Hematopoietic multipotent progenitor cell (in vitro differentiated cells): ENCODE measurements around the gene CDK5RAP2. TPM values are rescaled to one million over a fixed set of nuclear protein-coding genes. Genes with fewer than 3 reads are reported as not detected.

Experiments used
- DNase-seq, 3 donors: peaks; one replicate each; pipeline ENCODE4 v3.0.0-alpha.2; 2011 to 2015; ENCODE audit warnings: low read depth in 2 of 3, low spot score in 2 of 3
- total RNA-seq: library from RNA; depleted of rRNA; stranded (reverse); fragments of >200 nt; gene quantifications from one replicate; pipeline ENCODE4 v1.2.3, GENCODE V29; 2012

Gene CDK5RAP2
- total RNA-seq, 1 donor = 25.0 TPM

DNA sequence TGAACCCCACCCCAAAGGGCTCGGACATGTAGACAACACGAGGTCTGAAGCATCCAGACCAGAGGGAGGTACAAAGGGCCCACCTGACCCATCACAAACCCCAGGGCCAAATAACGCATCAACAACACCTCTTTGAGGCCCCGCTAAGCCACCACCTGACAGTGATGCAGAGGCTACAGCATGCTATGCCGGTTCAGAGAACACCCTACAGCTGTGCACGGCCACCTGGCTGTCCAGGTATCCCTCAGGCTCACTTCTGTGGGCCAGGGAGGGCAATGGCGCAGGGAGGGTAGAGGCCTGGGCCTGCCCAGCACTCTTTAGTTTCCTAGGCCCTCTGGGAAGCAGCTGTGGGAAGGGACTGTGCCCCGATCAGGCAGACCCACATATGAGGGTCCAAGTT is 190.1 kb downstream of the CDK5RAP2 start:
- no peak for DNase-seq

DNA sequence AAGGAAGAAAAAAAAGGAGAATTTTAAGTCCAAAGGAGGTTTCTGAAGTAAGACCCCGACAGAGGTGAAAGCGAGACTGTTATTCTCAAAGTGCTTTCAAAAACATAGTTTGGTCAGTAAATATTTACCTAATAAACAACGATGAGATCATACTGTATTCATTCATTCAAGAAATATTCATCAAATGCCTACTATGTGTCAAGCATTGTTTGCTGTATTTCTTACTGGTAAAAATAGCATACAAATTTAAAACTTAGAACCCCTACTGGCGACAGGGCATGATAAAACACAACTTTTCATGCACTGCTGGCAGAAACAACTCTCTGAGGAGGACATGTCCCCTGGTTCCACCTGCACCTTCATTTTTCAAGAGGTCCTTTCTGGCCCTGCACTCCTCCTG is 190.7 kb downstream of the CDK5RAP2 start:
- no peak for DNase-seq

DNA sequence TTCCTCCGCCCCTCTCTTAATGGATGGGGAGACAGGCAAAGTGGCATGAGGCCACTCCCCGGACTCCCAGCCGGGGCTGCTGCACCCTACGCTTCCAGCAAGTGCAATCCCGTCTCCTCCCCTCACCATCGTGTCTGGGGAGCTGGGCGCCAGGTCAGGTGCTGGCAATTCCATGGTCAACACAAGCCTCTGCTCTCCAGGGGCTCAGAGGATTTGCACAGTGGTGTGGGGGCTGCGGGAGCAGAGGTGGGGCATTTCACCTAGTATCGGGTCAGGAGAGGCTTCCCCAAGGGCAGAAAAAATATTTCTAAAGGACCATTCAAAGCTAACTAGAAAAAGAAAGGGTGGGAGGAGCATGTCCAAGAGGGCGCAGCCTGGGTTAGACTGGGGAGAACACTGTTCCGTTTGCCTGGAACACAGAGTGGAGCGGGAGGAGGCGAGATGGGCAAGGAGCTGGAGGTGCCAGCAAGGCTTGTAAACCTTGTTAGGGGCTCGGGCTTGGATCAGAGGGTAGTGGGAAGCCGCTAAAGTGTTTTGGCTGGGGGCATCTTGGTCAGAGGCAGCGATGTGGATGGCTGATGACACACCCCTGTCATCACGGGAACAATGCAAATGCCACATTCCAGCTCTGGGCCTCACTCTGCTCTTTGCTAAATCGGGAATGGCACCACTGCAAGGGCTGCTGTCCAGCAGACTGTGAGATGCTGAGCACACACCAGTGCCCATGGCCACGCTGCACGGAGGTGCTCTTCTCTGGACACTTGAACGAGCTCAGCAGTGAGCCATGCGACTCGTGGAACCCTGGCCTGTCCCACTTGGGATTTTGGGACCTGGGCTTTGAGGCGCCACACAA is 191.7 kb downstream of the CDK5RAP2 start:
- no peak for DNase-seq

DNA sequence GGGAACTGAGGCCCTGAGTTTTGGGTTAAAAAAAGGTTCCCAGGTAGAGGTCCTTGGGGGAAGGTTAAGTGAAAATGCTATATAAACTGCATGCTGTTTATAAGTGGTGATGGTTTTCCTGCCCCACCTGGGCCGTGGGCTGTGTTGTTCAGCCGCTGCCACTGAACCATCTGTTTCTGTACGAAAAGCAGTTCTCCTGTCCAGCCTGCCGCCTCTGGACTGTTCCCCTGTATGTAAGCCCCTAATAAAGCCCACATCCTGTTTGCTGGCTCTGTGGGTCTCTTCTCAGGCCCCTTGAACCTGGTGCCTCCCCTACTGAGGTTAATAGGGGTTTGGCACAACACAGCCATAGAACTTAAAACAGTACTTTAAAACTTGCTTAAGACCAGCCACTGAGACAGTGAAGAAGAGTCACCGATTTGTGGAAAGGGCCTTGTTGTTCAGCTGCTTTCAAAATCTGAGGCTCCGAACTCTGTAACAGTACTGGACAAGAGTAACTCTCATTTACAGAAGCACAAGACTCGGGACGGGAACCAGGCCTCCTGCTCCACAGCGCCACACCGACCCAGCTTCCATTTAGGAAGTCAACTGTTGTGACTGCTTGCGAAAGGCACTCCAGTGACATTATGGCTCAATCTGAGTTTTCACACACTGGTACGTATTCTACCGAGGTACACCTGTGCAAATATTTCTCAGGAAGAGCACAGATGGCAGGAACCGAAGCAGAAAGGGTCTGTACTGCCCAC is 192.5 kb downstream of the CDK5RAP2 start:
- no peak for DNase-seq

DNA sequence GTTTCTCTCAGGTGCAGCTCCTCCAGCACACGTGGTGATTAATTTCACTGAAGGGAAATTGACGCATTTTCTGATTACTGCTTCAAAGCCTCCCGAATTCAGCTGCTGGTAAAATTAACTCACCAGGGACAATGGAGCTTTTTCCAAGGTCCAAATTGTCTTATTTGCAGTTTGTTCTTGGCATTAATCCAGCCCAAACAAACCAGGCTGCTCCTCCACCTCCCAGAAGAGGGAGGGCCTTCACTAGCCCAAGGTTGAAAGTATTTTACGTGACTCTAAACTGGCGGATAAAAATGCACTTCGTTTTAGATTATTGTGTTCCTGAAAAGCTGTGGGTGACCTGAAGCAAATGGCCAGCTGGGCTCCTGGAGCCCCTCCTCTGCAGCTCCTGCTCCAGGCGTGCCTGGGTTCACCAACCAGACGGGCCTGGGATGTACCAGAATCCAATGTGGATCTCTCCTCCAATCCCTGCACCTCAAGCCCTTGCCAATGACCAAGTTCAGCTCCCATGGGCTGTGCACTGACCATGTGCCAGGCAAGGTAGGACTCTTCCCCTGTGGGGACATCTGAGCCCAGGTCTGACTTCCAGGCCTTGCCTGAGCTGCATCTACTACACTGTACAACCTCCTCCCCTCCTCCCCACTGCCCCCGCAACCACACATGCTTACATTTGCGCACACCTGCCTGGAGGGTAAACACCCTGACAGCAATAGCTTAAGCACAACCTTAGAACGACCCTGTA is 193.4 kb downstream of the CDK5RAP2 start:
- no peak for DNase-seq

DNA sequence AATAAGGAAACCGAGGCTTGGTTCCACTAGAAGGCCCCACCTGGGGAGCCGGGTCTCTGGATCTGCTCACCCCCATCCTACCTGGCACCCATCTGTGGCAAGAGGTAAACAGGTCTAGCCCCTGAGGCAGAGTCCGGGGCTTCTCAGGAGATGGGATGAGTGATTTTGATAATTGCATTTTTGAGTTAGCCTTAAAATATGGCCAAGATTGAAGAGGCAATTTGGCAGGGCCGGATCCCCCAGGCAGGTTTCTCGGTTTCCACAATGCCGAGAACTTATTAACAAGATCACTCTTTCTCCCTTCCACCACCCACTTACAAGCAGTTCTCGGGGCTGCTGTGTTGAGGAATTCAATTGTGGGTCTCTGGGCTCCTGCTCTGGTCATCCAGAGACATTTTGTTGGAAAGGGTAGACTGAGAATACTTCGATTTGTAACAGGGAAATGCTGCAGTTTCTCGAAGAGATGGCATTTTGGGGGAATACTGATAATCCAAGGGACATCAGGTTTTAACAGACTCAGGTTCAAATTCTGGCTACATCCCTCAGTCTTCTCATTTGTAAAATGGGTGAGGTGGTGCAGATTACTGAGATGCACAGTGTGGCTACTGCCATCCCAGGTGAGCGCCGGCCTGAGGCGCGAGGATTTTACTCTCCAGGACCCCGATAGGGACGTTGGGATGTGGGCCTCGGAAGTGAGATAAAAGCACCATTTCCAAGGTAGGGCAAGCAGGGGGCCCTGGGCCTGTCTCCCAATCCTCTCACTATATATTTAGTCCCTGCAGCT is 194.2 kb downstream of the CDK5RAP2 start:
- DNase-seq = no peak

DNA sequence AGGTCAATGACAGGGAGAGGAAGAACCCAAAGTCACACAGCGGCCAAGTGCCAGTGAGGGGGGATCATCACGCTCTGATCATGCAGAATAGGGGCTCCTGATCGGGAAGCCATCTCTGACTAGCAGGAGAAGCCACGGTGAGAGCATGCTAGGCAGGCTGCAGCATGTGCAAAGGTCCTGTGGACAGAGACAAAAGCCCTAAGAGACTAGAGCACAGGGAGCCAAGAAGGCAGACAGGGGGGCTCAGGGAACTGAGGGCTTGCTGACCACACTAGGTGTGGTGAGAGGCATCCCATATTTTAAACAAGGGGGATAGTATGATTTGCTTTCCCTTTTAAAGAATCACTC is 195.1 kb downstream of the CDK5RAP2 start:
- DNase-seq = no peak

DNA sequence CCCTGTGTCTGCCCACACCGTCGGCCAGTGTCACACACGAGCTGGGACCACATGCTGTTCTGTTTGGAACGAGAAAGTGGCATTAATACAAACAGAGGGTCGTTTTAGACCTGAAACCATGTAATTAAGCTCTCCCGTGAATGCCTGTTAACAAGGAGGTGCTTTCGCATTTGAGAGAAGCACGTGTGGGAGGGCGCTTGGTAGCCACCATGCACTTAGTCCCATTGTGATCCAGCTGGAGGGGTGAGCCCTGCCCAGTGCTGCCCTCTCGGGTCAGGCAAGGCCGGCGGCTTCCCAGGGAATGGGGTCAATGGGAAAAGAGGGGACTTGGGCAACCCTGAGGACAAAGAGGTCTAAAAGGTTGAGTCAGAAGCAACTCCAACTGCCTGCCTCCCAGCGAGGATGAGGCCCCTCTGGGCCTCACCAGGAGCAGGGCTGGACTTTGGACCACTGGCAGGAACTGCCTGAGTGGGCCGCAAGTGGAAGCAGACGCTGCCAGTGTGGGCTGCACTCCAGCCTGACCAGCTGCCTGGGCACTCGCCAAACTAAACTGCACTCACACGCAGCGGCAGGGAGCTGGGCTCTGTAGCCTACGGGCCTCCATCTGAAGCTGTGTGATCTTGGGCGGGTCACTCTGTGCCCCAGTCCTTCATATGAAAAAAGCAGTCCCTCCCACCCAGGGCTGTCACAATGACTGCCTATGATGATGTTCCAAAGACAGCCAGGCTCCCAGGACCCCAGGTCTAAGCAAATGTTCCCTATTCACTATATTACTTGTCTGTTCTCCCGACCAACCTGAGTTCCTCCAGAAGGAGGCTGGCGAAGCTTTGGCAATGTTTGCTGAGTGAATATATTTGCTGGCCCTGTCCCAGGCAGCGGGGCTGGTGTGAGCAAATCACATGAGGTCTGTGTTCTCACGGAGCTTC is 195.7 kb downstream of the CDK5RAP2 start:
- no peak for DNase-seq

DNA sequence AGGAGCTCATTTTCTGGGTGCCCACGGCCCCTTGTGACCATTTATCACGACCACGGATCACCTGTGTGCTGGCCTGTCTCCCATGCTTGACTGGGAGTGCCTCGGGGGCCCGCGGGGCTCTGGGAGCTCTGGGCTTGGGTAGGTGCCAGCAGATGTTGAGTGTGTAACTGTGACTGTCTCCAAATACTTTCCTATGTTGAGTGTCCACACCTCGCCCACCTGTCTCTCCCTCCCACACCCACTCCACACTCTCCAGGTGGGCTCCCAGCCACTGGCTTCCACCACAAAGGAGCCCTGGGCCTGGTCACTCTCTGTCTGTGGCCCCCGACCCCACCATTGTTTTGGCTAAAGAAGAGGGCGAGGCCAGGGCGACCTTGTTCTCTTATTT is 196.4 kb downstream of the CDK5RAP2 start:
- DNase-seq = no peak

DNA sequence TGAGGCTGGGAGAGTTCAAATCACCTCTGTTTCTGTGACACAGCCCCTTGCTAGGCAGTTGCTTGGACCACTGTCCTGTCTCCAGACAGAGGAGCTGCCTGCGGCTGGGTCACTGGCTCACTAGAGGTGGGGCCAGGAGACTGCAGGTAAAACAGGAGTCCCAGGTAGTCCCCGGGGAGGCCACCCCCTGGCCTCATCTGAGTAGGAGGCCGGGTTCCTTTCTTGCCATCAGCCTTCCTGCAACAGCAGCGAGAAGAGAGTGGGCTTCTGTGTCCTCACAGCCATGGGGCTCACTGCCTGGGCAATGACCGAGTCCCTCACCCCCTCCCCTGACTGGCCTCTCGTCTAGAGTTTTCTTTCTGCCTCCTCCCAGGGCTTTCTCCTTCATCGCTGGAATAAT is 197.5 kb downstream of the CDK5RAP2 start:
- DNase-seq = no peak

DNA sequence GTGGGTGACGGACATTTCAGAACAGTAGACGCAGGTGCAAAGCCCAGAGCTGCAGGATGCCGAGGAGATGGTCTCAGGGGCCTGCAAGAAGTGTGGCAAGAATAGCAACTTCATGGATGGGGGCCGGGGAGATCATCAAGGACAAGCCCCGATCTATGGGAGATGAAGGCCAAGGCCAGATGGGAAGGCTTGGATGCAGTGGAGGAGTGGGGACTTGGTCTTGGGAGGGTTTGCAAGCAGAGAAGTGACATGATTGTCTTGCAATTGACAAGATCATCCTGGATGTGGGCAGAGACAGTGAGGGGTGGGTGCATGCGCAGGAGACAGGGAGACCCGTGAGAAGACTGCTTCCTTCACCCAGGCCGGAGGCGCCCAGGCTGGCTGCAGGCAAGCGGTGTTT is 198.1 kb downstream of the CDK5RAP2 start:
- no peak for DNase-seq

DNA sequence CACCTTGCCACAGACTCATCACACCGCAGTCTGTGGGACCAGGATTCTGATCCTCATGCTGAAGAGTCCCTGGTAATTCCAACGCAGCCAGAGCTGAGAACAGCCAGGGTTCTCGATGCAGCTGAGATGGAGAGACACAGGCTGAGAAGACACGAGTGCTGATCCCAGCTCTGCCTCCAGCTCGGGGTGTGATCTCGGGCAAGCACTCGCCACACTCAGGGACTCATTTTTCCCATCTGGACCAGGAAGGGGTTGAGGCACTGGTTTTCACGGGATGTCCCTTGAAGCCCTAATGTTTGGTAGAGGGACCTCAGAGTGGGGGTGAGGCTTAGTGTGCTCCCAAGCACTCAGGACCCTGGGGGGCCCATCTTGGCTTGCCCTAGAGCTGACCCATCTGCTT is 200.4 kb downstream of the CDK5RAP2 start:
- no peak for DNase-seq

DNA sequence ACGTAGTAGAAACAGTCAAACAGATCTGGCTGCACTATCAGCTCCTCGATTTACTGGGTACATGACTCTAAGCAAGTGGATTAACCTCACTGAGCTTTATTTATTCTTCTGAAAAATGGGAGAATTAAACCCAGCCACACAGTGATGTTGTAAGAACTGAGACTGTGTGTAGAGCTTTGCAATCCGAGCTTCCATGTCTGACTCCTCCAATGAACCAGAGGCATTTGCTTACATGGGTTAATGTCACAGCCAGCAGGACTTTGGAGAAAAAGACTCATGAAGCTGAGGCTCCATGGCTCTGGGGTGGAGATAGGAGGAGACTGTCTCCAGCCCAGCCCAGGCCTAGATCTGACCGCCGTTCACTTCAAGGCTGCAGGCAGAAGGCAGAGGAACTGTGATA is 201.3 kb downstream of the CDK5RAP2 start:
- no peak for DNase-seq

DNA sequence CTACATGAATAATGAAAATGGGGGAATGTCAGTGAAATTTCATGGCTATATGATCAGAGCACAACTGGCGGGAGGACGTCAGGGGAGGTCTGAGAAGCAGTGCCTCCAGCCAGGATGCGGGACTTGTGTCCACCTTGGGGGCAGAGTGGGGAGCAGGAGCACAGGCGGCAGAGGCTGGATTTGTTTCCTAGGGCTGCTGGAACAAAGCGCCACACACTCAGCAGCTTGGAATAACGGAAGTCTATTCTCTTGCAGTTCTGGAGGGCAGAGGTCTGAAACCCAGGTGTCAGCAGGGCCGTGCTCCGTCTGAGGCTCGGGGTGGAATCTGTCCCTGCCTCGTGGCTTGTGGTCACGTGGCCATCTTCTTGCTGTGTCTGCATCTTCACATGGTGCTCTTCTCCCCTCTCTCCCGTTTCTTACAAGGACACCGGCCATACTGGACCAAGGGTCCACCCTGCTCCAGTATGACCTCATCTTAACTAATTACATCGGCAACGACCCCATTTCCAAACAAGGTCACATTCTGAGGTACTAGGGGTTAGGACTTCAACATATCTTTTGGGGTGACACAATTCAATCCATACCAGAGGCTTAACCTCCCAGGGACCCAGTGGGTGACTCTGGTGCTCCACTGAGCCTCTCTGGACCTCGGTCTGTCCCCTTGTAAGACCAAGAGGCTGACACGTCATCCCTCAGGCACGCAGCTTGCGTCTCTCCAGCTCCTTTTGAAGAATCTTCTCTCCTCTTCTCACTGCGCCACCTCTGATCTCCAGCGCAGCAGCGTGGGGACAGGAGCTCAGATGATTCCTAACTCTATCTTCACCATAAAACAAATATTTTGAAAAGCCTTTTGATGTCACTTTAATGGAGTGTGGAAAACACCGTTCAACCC is 202.5 kb downstream of the CDK5RAP2 start:
- DNase-seq = no peak

DNA sequence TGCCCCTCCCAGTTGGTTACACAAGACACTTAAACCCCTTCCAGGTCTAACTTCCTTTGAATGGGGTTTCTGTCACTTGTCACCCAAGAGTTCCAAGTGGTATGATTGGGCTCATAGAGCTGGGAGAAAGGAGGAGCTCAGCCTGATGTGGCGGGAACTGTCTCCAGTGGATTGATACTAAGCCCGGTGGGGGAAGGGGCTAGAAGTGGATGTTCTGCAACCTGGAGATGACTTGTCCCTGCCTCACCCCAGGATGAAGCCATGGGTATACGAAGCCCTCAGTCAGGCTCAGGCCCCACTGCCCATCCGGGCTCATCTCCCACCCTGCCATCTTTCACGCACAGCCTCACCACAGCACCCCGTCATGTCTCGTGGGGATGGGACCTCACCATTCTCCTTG is 203.9 kb downstream of the CDK5RAP2 start:
- DNase-seq = no peak

DNA sequence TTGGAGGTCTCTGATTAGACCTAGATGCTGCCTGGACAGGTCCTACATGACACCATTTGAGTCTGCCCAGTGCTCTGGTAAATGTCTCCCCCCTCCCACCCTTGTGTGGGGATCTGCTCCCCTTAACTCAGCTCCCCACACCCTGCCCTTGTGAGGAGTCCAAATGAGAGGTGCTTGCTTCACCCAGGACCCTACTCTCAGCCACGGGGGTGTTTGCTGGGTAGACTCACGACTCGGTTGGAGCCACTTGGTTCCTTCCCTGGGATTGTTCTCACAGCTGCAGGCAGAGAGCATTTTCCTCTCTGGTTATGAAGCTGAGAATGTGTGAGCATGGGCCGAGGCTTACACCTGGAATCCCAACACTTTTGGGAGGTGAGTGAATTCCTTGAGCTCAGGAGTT is 204.7 kb downstream of the CDK5RAP2 start:
- DNase-seq = no peak

DNA sequence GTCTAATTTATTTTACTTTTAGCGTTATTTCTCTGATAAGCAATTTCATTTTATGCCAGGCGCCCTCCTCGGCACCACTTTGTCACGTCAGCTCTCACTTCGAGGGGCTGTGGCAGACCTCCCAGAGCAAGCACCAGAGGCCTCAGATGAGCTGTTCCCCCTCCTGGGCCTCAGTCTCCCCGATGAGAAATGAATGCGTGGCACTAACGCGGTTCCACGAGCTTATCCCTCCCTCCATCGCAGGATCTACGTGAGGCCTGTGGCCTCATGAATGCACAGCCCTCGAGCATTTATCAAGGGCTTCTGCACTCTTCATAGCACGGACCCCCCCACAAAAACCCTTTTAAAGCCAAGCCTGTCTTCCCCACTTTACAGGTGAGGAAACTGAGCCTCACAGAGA is 205.2 kb downstream of the CDK5RAP2 start:
- DNase-seq = no peak

DNA sequence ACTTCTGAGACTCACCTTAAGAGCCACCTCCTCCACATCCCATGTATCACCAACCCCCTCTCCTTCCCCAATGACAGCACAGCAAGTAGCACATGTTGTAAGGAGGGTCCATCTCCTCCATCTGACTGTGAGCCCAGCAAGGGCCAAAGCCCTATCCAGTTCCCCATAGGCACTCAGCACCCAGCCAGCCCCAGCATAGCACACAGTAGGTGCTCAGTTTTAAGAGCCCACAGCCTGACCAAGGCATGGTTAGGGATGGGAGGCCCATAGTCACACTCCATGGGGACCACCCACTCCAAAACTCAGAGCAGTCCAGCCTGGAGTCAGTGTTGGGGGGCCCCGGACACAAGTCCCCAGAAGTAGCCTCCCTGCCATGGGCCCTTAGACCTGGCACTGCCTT is 205.7 kb downstream of the CDK5RAP2 start:
- DNase-seq = no peak

DNA sequence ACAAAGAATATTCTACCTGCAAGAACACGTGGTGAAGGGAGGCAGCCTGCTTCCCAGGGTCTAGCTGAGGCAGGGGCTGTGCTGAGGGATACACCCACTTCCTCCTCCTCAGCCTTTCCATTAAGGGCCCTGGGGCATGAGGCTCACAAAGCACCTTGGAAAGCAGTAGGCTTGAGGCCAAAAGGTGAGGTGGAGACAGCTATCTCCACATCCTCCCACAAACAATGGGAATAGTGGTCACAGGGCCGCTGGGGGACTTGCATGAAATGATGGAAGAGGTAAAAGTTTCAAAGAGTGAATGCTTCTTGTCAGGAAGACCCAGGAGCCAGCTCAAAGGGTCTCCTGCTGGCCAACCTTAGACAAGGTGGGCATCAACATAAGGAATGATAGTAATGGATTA is 207.9 kb downstream of the CDK5RAP2 start:
- no peak for DNase-seq
